HG02798 (cell line): ENCODE measurements around the gene PKIG.
A peak's percentile ranks its signal among the peaks of the same experiment; 100 is the strongest.

Experiments
- ATAC-seq: cut with Tn5 transposase; IDR thresholded peaks from one replicate; pipeline ENCODE4 v1.9.1; 2021; ENCODE audit warnings: mild to moderate bottlenecking; ENCODE audit not compliant: unreplicated experiment, poor library complexity

Gene PKIG

DNA sequence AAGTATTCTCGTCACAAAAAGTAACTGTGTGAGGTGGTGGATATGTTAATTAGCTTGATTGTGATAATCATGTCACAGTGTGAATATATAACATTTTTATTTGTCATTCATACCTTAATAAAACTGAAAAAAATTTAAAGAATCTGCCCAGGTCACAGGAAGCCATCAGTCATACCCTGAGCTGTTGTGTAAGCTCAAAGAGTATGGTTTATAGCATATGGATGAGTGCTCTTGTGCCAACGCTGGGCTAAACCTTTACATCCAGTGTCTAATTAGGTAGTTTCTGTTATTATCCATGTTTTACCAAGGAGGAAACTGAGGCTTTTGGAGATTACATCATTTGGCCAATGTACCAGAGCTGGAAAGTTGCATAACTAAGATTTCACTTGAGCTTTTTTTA, 11.4 kb downstream of the PKIG start:
- ATAC-seq, result no peak

DNA sequence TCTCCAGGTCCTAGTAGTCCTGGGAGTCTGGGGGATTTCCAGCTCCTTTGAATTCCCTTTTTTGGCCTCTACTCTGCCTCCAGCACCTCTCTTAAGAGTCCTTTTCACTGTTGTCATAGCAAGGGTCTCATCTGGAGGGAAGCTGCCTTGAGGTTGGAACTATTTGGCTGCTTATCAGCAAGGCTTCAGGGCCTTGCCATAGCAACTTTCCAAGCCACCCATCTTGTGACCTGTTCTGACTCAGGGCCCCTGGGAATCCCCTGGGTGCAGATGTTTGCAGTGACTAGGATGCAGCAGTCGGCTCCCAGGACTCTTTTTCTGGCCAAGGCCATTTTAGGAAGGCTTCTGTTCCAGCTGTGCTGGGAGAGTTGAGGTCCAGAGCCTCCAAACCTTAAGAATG, 12.4 kb downstream of the PKIG start:
- peak; percentile 58 for ATAC-seq

GRCh38 chr20:44596010-44596409, 13.6 kb downstream of the PKIG start:
- ATAC-seq, result no peak

DNA sequence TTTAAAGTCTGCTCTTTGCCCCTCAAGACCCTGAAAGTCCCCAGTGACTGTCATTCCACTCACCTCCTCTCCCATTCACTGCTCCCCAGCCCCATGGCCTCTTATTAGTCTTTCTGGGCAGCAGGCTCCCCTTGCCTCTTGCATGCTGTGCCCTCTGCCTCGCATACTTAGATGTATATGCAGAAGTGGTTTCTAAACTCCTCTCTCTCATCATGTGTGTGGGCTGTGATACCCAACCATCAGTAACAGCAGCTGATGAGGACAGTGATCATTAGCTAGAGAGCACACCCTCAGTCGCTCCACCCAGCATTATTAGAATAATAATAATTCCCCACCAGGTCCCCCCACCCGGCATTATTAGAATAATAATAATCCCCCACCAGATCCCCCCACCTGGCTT, 14.5 kb downstream of the PKIG start:
- no peak for ATAC-seq

DNA sequence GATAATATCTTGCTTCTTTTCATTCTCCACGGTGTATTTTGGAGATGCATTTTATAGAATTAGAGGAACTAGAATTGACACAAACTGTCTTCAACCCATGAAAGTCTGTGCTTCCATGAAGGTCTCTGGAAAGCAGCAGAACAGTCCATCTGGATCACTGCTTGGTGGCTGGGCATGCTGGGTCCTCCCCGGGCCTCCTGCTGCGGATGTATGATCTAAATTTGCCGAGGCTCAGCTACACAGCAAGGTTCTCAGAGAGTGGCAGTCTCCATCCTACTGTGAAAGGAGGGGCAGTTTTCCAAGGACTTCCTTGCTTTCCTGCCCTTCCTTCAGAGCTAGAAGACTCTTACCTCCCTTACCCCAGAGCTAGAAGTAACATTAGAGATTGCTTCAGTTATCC, 15.1 kb downstream of the PKIG start:
- no peak for ATAC-seq

DNA sequence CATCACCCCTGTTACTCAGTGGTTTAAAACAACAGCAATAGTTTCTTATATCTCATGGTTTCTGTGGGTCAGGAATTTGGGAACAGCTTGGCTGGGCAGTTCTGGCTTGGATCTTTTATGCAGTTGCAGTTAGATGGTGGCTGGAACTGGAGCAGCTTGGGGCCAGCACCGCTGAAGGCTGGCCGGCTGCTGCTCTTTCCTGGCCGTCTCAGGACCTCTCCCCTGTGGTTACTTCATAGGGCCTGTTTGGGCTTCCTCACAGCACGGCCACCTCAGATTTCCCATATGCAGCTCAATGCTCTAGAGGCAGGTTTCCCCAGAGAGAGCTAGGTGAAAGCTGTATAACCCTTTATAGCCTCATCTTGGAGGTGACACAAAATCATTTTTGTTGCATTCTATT, 15.6 kb downstream of the PKIG start:
- no peak for ATAC-seq

DNA sequence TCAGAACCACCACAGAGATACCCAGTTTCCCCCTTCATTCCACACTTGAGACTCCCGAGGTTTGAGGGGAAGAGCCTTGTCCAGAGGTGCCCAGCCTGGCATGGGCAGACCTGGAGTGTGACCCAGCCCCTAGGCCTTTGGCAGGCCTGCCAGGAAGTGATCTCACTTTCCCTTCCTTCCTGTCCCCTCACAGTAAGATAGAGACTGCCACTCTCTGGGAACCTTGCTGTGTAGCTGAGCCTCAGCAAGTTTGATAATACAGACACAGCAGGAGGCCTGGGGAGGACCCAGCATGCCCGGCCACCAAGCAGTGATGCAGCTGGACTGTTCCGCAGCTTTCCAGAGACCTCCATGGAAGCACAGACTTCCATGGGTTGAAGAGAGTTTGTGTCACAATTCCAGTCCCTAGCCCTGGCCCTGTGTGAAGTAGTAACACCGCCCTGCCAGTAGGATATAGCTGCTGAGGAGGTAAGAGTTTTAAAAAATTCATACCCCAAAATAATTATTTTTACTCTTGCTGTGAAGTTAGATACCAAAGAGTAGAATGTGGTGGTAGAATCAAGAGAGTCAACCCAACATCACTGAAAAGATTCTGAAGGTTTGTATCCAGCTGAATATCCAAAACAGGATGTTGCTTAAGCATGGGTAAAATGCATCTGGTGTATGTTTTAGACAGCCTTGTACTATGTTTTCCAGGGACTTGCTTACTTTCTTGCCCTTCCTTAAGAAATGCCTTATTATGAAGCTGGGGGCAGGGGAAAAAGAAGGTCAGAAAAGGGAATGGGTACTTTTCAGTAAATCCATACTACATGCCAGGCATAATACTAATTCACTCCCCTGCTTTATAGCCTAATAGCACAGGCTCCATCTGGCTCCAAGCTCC, 16.3 kb downstream of the PKIG start:
- peak; percentile 33 for ATAC-seq

DNA sequence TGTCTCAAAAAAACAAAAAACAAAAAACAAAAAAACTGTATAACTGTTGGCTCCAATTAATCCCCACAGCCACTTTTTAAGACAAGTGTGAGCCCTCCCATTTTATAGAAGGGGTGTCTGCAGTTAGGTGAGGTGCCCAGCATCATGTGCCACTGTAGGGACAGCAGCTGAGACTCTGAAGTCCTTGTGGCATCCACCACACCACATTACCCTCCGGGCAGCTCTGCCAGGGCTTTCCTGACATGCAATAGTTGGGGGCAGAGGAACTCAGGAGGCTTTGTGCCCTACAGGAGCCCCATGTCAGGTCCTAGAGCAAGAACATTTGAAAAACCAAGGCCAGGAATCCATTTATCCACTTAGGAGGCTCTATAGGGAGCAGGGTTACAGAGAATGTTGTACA, 17.3 kb downstream of the PKIG start:
- ATAC-seq, result no peak

GRCh38 chr20:44600301-44600700, 17.9 kb downstream of the PKIG start:
- no peak for ATAC-seq

GRCh38 chr20:44600758-44601201, 18.4 kb downstream of the PKIG start:
- no peak for ATAC-seq

DNA sequence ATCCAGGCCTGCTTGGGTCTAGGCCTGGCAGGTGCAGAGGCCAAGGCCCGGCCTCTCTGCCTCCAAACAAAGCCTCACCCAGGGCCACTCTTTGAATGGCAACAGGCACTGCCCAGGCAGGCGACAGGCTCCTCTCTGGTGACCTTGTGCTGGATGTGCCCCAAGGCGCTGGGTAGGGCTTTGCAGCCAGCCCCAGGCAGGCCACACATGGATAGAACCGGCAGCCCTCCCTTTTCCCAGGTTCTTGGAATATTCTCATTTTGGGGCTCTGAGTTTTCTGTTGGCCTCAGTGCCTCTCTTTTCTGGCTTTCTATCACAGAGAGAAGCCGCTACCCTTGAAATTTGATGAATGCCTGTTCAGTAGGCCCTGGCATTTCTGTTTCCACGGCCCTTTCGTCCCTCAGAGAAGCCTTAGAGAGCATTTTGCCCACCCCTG, 18.9 kb downstream of the PKIG start:
- ATAC-seq, result no peak

- no peak for ATAC-seq
Observed at GRCh38 chr20:44601801-44602204, 19.4 kb downstream of the PKIG start.

GRCh38 chr20:44603327-44603726, 20.9 kb downstream of the PKIG start:
- no peak for ATAC-seq

DNA sequence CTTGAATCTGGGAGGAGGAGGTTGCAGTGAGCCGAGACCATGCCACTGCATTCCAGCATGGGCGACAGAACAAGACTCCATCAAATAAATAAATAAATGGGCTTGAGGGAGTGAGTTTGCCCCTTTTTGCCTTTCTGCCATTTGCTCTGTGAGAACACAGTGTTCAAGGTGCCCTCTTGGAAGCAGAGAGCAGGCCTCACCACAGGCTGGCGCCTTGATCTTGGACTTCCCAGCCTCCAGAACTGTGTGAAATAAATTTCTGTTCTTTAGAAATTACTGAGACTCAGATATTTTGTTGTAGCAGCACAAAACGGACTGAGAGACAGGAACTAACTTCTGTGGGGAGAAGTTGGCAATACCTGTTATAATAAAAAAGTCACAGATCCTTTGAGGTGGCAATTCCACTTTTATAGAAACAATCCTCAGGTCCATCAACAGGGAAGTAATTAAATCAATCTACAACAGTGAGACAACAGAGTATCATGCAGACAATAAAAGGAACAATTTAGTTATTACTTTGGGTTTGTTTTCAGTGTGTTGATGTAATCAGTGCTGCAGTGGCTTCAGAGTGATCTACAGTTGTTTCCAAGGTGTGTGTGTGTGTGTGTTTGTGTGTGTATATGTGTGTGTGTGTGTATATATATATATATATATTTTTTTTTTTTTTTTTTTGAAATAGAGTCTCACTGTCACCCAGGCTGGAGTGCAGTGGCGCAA, 24.5 kb downstream of the PKIG start:
- ATAC-seq, result no peak

DNA sequence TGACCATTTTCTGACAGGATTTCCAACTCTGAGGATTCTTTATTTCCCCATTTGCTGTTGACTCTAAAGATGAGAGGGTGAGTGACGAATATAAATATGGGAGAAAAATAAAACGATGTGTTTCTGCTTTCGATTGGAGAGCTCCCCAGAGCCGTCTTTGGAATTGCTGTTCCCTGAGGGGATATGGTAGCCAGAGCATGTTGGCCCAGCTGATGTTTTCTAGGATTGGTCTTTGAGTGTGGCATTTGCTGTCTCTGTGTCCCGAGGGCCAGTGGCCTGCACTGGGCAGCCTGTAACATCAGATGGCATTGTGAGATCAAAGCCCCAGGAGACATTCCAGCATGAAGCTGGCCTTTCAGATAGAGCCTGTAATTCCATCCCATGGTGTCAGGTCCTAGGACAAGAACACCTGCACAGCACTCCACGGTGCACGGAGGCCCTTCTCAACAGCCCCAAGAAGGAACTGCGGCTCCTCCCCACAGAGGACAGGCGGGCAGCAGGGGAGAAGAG, 26.7 kb downstream of the PKIG start:
- no peak for ATAC-seq

DNA sequence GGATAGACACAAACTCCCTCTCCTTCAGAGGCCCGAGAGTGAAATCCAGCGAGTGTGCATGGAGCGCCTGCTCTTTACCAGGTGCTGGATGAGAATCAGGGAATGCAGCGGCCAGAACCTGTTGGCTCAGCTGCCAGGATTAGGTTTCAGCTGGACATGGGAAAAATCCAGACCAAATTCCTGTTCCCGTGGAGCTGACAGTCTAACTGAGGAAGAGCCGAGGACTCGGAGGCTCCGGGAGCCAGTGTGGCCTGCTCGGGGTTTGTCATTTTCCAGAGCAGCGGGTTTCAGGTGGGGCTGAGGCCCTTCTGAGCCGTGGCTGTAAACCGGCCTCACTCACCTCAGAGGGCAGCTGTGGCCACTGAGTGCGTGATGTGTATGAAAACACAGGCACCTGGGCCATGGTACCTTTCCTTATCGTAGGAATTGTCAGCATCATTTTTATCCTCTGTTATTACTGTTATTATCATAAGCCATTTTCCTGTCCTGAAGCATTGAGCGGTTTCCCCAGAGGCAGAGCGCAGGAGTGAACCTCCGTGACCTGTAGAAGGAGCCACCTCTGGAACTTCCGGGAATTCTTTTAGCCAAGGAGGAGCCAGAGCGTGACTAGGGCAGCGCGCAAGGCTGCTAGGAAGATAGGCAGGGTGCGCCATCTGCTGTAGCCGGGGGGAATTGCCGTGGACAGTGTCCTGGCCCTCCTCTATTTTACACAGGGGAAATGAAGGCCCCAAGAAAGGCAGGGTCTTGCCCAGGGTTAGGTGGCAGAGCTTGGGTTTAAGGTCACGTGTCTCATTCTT, 27.3 kb downstream of the PKIG start:
- peak; percentile 91 for ATAC-seq

GRCh38 chr20:44610313-44610962, 28.1 kb downstream of the PKIG start:
- ATAC-seq, result no peak

DNA sequence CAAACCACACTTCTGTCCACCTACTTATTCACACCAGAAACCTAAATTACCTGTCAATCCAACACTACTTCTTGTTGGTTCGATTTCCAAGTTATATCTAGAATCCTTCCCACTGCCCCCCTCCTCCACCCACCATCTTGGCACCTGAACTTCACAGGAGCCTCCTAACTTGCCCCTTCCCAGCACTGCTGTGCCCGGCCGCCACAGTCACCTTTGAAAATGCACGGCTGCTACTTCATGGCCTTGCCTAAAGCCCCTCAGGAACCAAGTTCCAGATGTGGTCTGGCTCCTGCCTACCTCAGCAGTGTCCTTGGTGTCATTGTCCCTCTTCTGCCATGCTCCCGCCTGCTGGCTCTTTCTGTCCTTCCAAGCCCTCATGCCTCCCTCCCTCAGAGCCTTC, 31.2 kb downstream of the PKIG start:
- no peak for ATAC-seq

- no peak for ATAC-seq
Observed at GRCh38 chr20:44614525-44614924, 32.1 kb downstream of the PKIG start.

DNA sequence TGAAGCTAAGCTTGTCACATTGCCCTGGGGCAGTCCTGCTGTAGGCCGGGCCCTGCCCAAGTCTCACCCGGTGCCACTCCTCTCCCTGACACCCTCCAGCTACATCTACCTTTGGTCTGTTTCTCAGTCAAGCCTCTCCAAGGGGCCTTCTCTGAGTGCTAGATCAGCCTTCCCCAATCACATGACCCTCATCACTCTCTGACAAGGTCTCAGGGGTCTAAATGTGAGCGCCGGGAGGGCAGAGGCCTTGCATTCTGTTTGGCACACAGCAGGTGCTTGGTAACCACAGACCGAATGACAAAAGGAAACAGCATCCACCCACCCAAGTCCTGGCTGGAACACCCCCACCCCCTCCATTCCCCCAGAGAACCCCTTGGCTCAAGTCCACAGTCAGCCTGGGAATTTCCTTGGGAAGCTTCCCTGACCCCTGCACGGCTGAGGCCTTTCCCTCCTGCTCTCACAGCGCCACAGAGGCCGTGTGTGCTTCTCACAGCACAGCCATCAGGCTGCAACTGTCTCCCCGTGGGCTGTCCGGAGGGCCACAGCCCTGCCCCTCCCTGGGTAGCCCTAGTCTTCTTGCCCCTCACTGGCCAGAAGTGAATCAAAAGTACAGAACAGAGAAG, 32.9 kb downstream of the PKIG start:
- ATAC-seq, result no peak
